NCI-H2196 (cell line): ENCODE results near the gene FAM50A.

Source experiments
- DNase-seq: peaks from one replicate; lab custom pipeline; 2025; ENCODE audit not compliant: unreplicated experiment; lab: John Stamatoyannopoulos, UW

The FAM50A gene

GRCh38 chrX:154437971-154438893 lies 5.7 kb upstream of the FAM50A start:
- no peak for DNase-seq

- DNase-seq: no peak
Measured at GRCh38 chrX:154439841-154440240, 4.1 kb upstream of the FAM50A start.

GRCh38 chrX:154440623-154441357 lies 3.2 kb upstream of the FAM50A start:
- no peak for DNase-seq

GRCh38 chrX:154441564-154441963 lies 2.4 kb upstream of the FAM50A start:
- no peak for DNase-seq

GRCh38 chrX:154441984-154442707 lies 1.8 kb upstream of the FAM50A start:
- DNase-seq: no peak

- no peak for DNase-seq
Measured at GRCh38 chrX:154443479-154443910, 446 bp upstream of the FAM50A start.

GRCh38 chrX:154444755-154445246 lies 860 bp downstream of the FAM50A start:
- DNase-seq: no peak

- no peak for DNase-seq
Measured at GRCh38 chrX:154445776-154446175, 1.8 kb downstream of the FAM50A start.

GRCh38 chrX:154446430-154446829 lies 2.5 kb downstream of the FAM50A start:
- DNase-seq: no peak

- DNase-seq: no peak
Measured at GRCh38 chrX:154448484-154448883, 4.5 kb downstream of the FAM50A start.

- no peak for DNase-seq
Measured at GRCh38 chrX:154449618-154450017, 5.7 kb downstream of the FAM50A start.

GRCh38 chrX:154450312-154450711 lies 6.4 kb downstream of the FAM50A start:
- DNase-seq: no peak

GRCh38 chrX:154452823-154453222 lies 8.9 kb downstream of the FAM50A start:
- DNase-seq: no peak

- DNase-seq: peak; percentile 54
Measured at GRCh38 chrX:154457491-154458115, 13.7 kb downstream of the FAM50A start.

- peak; percentile 27 for DNase-seq
Measured at GRCh38 chrX:154458116-154458953, 14.4 kb downstream of the FAM50A start, which contains the start of gene PLXNA3. PLXNA3 (plus strand) TSS chrX:154458281; CDS start chrX:154460184, 1,903 bp downstream.

- no peak for DNase-seq
Measured at GRCh38 chrX:154458954-154459778, 15.2 kb downstream of the FAM50A start.

- no peak for DNase-seq
Measured at GRCh38 chrX:154459832-154460231, 15.9 kb downstream of the FAM50A start.

GRCh38 chrX:154460326-154460725 lies 16.4 kb downstream of the FAM50A start:
- DNase-seq: no peak

GRCh38 chrX:154462396-154462795 lies 18.5 kb downstream of the FAM50A start:
- no peak for DNase-seq
